GM21423 (cell line): ENCODE data around the gene DIPK1B.
"Not testable (repeated sequence)": the region's sequence is repeated elsewhere in the genome, so short reads cannot be mapped to it uniquely, and the experiment has no call there.

ENCODE experiments used
- ATAC-seq: cut with Tn5 transposase; IDR thresholded peaks from one replicate; pipeline ENCODE4 v1.9.1; 2021; ENCODE audit warnings: mild to moderate bottlenecking, moderate library complexity; ENCODE audit not compliant: unreplicated experiment

DIPK1B gene

GRCh38 chr9:136748666-136749611, 36.6 kb downstream of the DIPK1B start:
- no peak for ATAC-seq

GRCh38 chr9:136750526-136750925, 38.2 kb downstream of the DIPK1B start:
- no peak for ATAC-seq

GRCh38 chr9:136751244-136751643, 38.9 kb downstream of the DIPK1B start:
- ATAC-seq = no peak

- ATAC-seq = no peak
Observed at GRCh38 chr9:136751814-136752213, 39.4 kb downstream of the DIPK1B start.

GRCh38 chr9:136753371-136754058, 41.1 kb downstream of the DIPK1B start:
- no peak for ATAC-seq

- ATAC-seq = no peak
Observed at GRCh38 chr9:136754059-136754572, 41.7 kb downstream of the DIPK1B start.

GRCh38 chr9:136754626-136755301, 42.4 kb downstream of the DIPK1B start:
- no peak for ATAC-seq

GRCh38 chr9:136755302-136756133, 43.1 kb downstream of the DIPK1B start:
- ATAC-seq = not testable (repeated sequence)

GRCh38 chr9:136756134-136756438, 43.7 kb downstream of the DIPK1B start:
- ATAC-seq = no peak

GRCh38 chr9:136756836-136757235, 44.5 kb downstream of the DIPK1B start:
- ATAC-seq = no peak

GRCh38 chr9:136757328-136757727, 45.0 kb downstream of the DIPK1B start:
- no peak for ATAC-seq

- no peak for ATAC-seq
Observed at GRCh38 chr9:136757751-136758140, 45.4 kb downstream of the DIPK1B start.

GRCh38 chr9:136759001-136759400, 46.6 kb downstream of the DIPK1B start:
- no peak for ATAC-seq

GRCh38 chr9:136759436-136760325, 47.3 kb downstream of the DIPK1B start:
- no peak for ATAC-seq

- no peak for ATAC-seq
Observed at GRCh38 chr9:136760424-136760823, 48.1 kb downstream of the DIPK1B start.

GRCh38 chr9:136760834-136761544, 48.6 kb downstream of the DIPK1B start:
- ATAC-seq = not testable (repeated sequence)

GRCh38 chr9:136761545-136761981, 49.2 kb downstream of the DIPK1B start:
- ATAC-seq = no peak

- no peak for ATAC-seq
Observed at GRCh38 chr9:136762221-136762691, 49.9 kb downstream of the DIPK1B start.
